Right renal pelvis (tissue), 4 donors: ENCODE measurements around the gene HELZ2. TPM values are rescaled to one million over a fixed set of nuclear protein-coding genes. Genes with fewer than 3 reads are reported as not detected.

ENCODE experiments used
- DNase-seq, 4 donors: peaks; one replicate each; pipeline ENCODE4 v3.0.0-alpha.2; 2013; ENCODE audit warnings: low read depth in 4 of 4, low spot score in 3 of 4, missing footprints in 1 of 4
- polyA plus RNA-seq, 4 donors: library from polyadenylated mRNA; unstranded; fragments of 120-200 nt; gene quantifications; one replicate each; pipeline ENCODE4 v1.2.1, GENCODE V29; 2013; ENCODE audit not compliant: insufficient read length in 4 of 4

HELZ2 gene
- polyA plus RNA-seq, 4 donors: 10.1 to 15.3 (median 11.2) TPM

DNA sequence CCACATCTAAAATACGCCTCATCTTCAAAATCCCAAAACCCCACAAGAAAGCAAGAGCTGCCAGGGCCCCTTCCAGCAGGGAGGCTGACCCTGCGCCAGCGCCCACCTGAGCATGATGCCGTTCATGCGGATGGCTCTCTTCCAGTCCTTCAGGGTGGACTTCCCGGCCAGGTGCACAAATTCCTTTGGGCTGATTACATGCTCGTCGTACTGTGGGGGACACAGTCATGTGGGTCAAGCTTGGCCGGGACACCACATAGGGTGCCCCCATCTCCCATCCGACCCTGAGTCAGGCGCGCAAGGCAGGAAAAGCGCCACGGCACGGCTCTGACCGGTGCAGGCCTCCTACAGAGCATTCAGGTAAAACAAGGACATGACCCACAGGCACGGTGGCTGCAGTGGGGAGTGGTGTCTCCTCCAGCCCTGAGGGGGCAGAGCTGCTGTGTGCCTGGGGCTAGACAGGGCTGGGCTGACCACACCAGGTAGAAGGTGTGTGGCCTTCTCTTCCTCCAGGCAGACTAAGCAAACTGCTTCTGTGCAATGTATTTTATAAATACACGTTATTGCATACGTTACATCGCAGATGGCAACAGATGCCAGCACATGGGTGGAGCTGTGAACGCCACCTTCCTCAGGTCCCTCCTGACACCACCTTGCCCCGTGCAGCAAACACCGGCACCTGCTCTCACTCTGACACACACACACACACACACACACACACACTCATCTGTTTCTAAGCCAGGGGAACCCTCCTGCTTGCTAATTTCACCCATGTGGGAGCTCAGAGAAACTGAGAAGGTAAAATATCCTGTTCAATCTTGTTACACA is 23.8 kb upstream of the HELZ2 start:
- DNase-seq: no peak

DNA sequence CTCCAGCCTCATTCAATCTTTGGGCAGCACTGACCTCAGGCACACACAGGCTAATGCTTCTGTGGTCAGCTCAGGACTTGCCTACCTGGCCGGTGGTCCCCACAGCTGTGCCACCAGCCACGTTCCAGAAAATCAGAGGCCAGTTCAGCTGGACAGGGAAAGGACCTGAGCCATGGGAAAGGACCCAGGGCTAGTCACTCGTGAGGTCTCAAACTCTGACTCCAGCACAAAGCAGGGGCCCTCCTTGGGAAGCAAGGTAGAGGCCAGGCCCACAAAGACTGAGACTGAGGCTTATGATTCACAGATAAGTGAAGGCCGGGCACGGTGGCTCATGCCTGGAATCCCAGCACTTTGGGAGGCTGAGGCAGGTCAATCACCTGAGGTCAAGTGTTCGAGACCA is 22.4 kb upstream of the HELZ2 start:
- no peak for DNase-seq

- no peak for DNase-seq
These were observed 21.5 kb upstream of the HELZ2 start for GRCh38 chr20:63595416-63596127.

DNA sequence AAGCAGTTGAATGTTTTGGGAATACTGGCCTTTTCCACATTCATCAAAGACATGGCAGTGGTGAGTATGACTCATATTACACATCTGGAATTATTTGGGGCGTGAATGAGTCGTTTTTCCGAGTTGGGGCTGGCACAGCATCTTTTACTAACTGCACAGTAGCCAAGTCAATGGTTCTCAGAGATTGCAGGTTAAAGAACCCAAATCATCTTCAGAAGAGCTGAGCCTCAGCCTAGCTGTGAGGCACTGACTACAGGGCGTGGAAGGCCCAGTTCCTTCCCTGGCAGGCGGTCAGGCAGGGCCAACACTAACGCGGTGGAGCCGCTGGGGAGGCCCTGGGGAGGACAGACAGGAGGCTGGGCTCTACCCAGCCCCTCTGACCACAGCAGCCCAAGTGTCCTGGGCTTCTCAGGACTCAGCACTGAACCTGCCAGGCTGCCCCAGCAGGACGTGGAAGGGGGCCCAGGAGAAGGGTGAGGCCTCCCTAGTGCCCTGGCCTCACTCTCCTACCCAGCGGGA is 20.1 kb upstream of the HELZ2 start:
- no peak for DNase-seq

GRCh38 chr20:63592661-63593060 is 18.6 kb upstream of the HELZ2 start:
- no peak for DNase-seq

- no peak for DNase-seq
These were observed 17.8 kb upstream of the HELZ2 start for GRCh38 chr20:63591786-63592355.

DNA sequence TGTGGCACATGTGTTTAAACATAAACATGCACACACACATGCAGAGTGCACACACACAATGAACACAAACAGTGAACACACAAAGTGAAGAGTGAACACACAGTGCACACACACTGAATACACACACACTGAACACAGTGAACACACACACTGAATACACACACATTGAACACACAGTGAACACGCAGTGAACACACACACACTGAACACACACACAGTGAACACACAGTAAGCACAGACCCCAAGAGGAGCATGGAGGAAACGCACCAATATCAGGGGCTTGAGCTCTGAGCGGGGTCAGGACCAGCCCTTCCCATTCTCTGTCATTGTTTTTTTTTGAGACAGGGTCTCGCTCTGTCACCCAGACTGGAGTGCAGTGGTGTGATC is 17.1 kb upstream of the HELZ2 start:
- no peak for DNase-seq

DNA sequence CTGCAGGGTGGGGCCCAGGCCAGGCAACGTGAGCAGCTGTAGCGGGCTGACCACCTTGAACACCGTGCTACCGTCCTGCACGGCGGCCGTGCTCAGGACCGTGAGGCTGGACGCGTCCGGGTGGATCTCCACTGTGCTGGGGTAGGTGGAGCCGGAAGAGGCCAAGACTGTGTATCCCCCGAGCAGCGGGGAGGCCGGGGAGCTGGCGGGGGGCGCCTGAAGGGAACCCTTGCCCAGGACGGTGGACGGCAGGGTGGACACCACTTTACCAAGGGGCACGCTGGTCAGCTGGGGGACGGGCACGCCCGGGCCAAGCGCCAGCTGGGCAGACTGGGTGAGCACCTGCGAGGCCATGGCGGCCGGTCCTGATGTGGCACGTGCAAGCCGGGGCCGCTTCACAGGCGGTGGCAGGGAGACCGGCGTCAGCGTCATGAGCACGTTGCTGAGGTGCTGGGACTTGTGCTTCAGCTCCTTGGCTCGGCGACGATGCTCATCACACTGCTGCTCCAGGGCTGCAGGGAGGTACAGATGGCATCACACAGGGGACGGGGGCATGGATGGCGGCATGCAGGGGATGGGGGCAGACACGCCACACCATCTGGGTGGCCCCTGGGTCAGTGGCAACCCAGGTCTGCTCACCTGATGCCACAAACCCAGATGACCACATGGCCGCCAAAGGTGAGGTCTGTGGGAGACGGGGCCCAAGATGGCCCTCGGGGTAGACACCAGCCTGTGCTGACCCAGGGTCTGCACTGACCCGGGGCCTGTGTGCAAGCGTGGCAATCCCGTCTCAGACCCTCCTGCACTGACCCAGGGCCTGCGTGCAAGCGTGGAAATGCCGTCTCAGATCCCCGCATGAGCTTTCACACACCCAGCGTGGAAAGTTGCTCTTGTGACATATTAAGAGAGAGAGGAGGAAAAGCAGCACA is 16.4 kb upstream of the HELZ2 start:
- no peak for DNase-seq

- DNase-seq: no peak
These were observed 15.5 kb upstream of the HELZ2 start for GRCh38 chr20:63589261-63590217.

GRCh38 chr20:63588641-63589041 is 14.6 kb upstream of the HELZ2 start:
- DNase-seq: no peak

DNA sequence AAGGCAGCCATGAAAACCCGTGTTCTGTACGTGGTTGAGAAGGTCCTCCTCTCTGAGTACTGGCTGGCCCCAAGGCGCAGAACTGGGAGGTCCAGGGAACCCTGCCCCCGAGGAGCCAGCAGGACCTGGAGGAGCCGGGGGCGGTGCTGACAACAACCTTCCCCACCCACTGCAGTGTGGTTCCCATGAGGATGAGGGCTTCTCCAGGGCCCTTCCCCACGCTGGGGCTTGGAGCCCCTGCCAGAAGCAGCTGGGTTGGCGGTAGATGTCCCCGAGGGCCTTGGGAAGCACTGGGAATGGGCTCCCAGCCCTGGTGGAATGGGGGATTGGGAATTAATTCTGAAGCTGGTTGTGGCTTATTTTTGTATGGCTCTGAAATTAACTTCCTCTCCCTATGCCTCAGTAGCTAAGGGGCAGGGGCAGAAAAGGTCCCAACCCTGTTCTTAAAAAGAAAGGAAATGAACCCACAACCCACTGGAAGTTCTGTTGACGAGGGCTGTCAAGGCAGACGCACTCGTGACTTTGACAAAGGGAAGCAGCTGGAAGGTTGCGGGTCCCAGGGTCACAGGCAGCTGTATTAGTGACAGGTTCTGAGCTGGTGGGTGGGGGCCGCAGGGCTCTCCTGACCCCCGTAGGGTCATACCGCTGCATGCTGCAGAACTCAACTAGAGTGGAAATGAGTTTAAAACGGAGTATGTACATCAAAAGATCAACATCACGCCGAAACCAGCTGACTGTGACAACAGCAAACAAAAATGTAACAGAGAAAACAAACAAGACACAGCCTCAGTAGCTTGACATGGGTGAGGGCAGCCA is 13.9 kb upstream of the HELZ2 start:
- DNase-seq: no peak

- no peak for DNase-seq
These were observed 13.2 kb upstream of the HELZ2 start for GRCh38 chr20:63587256-63587655.

GRCh38 chr20:63586797-63587196 is 12.8 kb upstream of the HELZ2 start:
- no peak for DNase-seq

GRCh38 chr20:63585616-63586565 is 11.9 kb upstream of the HELZ2 start:
- DNase-seq: no peak

DNA sequence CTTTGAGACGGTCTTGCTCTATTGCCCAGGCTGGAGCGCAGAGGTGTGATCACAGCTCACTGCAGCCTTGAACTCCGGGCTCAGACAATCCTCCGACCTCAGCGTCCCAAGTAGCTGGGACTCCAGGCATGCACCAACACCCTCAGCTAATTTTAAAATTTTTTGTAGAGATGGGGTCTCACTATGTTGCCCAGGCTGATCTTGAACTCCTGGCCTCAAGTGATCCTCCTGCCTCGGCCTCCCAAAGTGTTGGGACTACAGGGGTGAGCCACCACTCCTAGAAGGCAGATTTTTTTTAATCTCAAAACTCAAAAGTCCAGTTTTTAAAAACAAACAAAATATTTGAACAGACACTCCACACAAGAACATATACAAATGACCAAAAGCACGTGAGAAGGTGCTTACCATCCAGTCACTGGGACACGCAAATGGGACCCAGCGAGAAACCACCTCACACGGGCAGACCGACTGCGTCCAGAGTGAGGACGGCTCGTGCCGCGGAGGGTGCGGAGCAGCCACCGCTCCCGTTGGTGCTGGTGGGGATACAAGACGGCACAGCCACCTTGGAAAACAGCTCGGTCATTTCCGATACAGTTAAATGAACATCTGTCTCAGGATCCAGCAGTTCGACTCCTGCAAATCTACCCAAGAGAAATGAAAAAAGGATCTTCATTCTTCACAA is 8.5 kb upstream of the HELZ2 start:
- no peak for DNase-seq

DNA sequence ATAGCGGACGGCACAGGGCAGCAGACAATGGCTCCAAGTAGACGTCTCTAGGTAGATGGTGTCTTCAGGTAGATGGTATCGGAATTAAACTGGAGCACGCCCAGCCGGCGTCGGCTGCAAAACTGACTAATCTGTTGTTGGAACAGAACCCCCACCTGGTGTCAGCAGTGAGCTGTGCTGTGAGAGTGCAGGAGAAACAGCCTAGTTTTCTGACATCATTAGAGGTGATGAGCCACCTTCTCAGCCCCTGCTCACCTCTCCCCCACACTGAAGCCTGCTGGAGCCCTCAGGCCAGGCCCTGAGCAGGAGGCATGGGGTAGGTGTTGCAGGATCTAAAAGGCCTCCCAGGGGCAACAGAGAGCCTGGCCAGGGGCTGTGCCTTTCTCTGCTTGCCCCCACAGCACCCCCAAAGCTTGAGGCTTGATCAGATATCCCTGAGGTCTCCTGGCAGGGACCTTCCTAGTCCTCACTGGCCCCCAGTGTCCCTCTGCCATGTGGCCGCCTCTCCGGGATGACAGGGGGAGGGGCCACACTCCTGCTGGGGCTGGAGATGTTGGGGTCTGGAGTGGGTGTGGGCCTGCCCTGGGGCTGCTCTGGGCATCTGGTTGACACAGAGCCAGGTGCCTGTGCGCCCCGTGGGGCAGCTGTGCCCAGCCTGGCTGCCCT is 6.9 kb upstream of the HELZ2 start:
- no peak for DNase-seq
